Vagina (tissue), 2 donors: ENCODE data around the gene PLD1. TPM values are rescaled to one million over a fixed set of nuclear protein-coding genes. Genes with fewer than 3 reads are reported as not detected.

Experiments
- DNase-seq, 2 donors: peaks; one replicate each; pipeline ENCODE4 v3.0.0-alpha.2; 2017; ENCODE audit errors: extremely low spot score in 2 of 2
- H3K27ac ChIP-seq: fragments of 200-600 bp; sonication (generic); one replicate; pipeline ENCODE4 v1.5.1; 2019
- H3K27me3 ChIP-seq: fragments of 200-600 bp; sonication (generic); one replicate; pipeline ENCODE4 v1.5.1; 2019
- H3K36me3 ChIP-seq, 2 donors: fragments of 200-600 bp; sonication (generic); one replicate each; pipeline ENCODE4 v1.5.1; 2017 to 2019
- H3K4me1 ChIP-seq: fragments of 200-600 bp; sonication (generic); one replicate; pipeline ENCODE4 v1.5.1; 2019
- H3K4me3 ChIP-seq, 2 donors: fragments of 200-600 bp; sonication (generic); 1 replicate in 1 of 2; 2 replicates in 1 of 2; pipeline ENCODE4 v1.5.1; 2016 to 2019
- H3K9me3 ChIP-seq: fragments of 200-600 bp; sonication (generic); one replicate; pipeline ENCODE4 v1.5.1; 2019
- CTCF ChIP-seq, 3 experiments: fragments of 450-650 bp in 2 of 3; fragments of 200-600 bp in 1 of 3; sonication (generic) in 1 of 3; IDR thresholded peaks; one replicate each; pipeline ENCODE4 v1.5.1; 2017 to 2019; ENCODE audit warnings: antibody characterized with exemption in 3 of 3, mild to moderate bottlenecking in 2 of 3, moderate library complexity in 2 of 3
- POLR2A ChIP-seq, 2 donors: fragments of 450-650 bp; IDR thresholded peaks; one replicate each; pipeline ENCODE4 v1.6.1; 2017; ENCODE audit warnings: antibody characterized with exemption in 2 of 2, mild to moderate bottlenecking in 2 of 2, moderate library complexity in 2 of 2
- POLR2AphosphoS5 ChIP-seq, 2 donors: sonication (generic); formaldehyde crosslinking; IDR thresholded peaks; one replicate each; pipeline ENCODE4 v1.9.0; 2017; ENCODE audit warnings: antibody characterized with exemption in 2 of 2, mild to moderate bottlenecking in 2 of 2, low read depth in 1 of 2; ENCODE audit not compliant: insufficient read depth in 1 of 2
- intact Hi-C: fragments of 100-400 bp; cut with DNase I; formaldehyde crosslinking; loops from one replicate; pipeline ENCODE4 v1.15.1; 2023
- total RNA-seq: library from RNA; depleted of rRNA; stranded (reverse); fragments of >200 nt; gene quantifications from one replicate; pipeline ENCODE4 v1.2.3, GENCODE V29; 2016

The PLD1 gene
- total RNA-seq, 1 donor from 2014 or later = 35.6 TPM

GRCh38 chr3:171763392-171763791 lies 46.9 kb downstream of the PLD1 start:
- DNase-seq = no peak
- Histone ChIP-seq H3K9me3 (no peaks in the 10 kb centered on the region), H3K4me1 (peaks cover 11% of the 10 kb centered on the region), H3K27ac (no peak overlapping the region), H3K4me3 (no peak overlapping the region), H3K36me3 (no peaks in the 10 kb centered on the region), H3K27me3 (no peaks in the 10 kb centered on the region)
- intact Hi-C loops = no loop called here
- TF ChIP-seq POLR2A (IDR thresholded peaks at IDR 0.05) (no peak), CTCF (IDR thresholded peaks at IDR 0.05) (no peak), POLR2AphosphoS5 (IDR thresholded peaks at IDR 0.05; ENCODE audit: insufficient read depth in 1 of 2, low read depth in 1 of 2) (no peak)

GRCh38 chr3:171760477-171760876 lies 49.8 kb downstream of the PLD1 start:
- no peak overlapping the region for H3K4me3 ChIP-seq
- DNase-seq = no peak
- H3K4me1 ChIP-seq = peaks cover 25% of the 10 kb centered on the region

GRCh38 chr3:171758109-171758508 lies 52.2 kb downstream of the PLD1 start:
- Histone ChIP-seq H3K4me1 (peaks cover 49% of the 10 kb centered on the region), H3K36me3 (no peaks in the 10 kb centered on the region), H3K9me3 (no peaks in the 10 kb centered on the region), H3K27ac (no peak overlapping the region), H3K27me3 (no peaks in the 10 kb centered on the region), H3K4me3 (no peak overlapping the region)
- intact Hi-C loops = no loop called here
- TF ChIP-seq CTCF (IDR thresholded peaks at IDR 0.05) = no peak
- no peak for TF ChIP-seq POLR2AphosphoS5 (IDR thresholded peaks at IDR 0.05; ENCODE audit: insufficient read depth in 1 of 2, low read depth in 1 of 2)
- TF ChIP-seq POLR2A (IDR thresholded peaks at IDR 0.05) = no peak
- DNase-seq = no peak

More at GRCh38 chr3:171760477-171760876, 49.8 kb downstream of the PLD1 start:
- intact Hi-C loops = no loop called here
- Histone ChIP-seq H3K27me3 (no peaks in the 10 kb centered on the region), H3K9me3 (no peaks in the 10 kb centered on the region), H3K27ac (no peak overlapping the region), H3K36me3 (no peaks in the 10 kb centered on the region)
- TF ChIP-seq CTCF (IDR thresholded peaks at IDR 0.05) = no peak
- no peak for TF ChIP-seq POLR2AphosphoS5 (IDR thresholded peaks at IDR 0.05; ENCODE audit: insufficient read depth in 1 of 2, low read depth in 1 of 2)
- no peak for TF ChIP-seq POLR2A (IDR thresholded peaks at IDR 0.05)

- intact Hi-C loops = no loop called here
- H3K27me3 ChIP-seq = no peaks in the 10 kb centered on the region
- DNase-seq = no peak
- H3K27ac ChIP-seq = no peak overlapping the region
- H3K36me3 ChIP-seq = no peaks in the 10 kb centered on the region
- H3K4me3 ChIP-seq = no peak overlapping the region
- no peak for TF ChIP-seq POLR2A (IDR thresholded peaks at IDR 0.05)
- no peak for TF ChIP-seq CTCF (IDR thresholded peaks at IDR 0.05)
- TF ChIP-seq POLR2AphosphoS5 (IDR thresholded peaks at IDR 0.05; ENCODE audit: insufficient read depth in 1 of 2, low read depth in 1 of 2) = no peak
- H3K4me1 ChIP-seq = peaks cover 55% of the 10 kb centered on the region
- H3K9me3 ChIP-seq = no peaks in the 10 kb centered on the region
Measured at GRCh38 chr3:171757361-171758034, 52.8 kb downstream of the PLD1 start.

- no peaks in the 10 kb centered on the region for H3K9me3 ChIP-seq
- H3K36me3 ChIP-seq = no peaks in the 10 kb centered on the region
- intact Hi-C loops = no loop called here
- no peak overlapping the region for H3K27ac ChIP-seq
- DNase-seq = no peak
- no peaks in the 10 kb centered on the region for H3K27me3 ChIP-seq
- H3K4me1 ChIP-seq = peaks cover 59% of the 10 kb centered on the region
- H3K4me3 ChIP-seq = no peak overlapping the region
- TF ChIP-seq POLR2AphosphoS5 (IDR thresholded peaks at IDR 0.05; ENCODE audit: insufficient read depth in 1 of 2, low read depth in 1 of 2) = no peak
- TF ChIP-seq POLR2A (IDR thresholded peaks at IDR 0.05) = no peak
- TF ChIP-seq CTCF (IDR thresholded peaks at IDR 0.05) = no peak
Measured at GRCh38 chr3:171755656-171756055, 54.6 kb downstream of the PLD1 start.
